GM12874 (cell line): Measurements from ENCODE around the gene PFDN2.

ENCODE experiments used
- TF ChIP-seq, protein P1 (sequence below): IDR thresholded peaks from 2 replicates; pipeline ENCODE4 v1.5.1; 2011; ENCODE audit warnings: low read depth, mild to moderate bottlenecking, control low read depth, low read length, moderate library complexity; ENCODE audit not compliant: insufficient read depth

Gene PFDN2

GRCh38 chr1:161133220-161133740 lies 15.4 kb upstream of the PFDN2 start:
- TF ChIP-seq, protein P1, sequence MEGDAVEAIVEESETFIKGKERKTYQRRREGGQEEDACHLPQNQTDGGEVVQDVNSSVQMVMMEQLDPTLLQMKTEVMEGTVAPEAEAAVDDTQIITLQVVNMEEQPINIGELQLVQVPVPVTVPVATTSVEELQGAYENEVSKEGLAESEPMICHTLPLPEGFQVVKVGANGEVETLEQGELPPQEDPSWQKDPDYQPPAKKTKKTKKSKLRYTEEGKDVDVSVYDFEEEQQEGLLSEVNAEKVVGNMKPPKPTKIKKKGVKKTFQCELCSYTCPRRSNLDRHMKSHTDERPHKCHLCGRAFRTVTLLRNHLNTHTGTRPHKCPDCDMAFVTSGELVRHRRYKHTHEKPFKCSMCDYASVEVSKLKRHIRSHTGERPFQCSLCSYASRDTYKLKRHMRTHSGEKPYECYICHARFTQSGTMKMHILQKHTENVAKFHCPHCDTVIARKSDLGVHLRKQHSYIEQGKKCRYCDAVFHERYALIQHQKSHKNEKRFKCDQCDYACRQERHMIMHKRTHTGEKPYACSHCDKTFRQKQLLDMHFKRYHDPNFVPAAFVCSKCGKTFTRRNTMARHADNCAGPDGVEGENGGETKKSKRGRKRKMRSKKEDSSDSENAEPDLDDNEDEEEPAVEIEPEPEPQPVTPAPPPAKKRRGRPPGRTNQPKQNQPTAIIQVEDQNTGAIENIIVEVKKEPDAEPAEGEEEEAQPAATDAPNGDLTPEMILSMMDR = no peak

- TF ChIP-seq, protein P1 = no peak
Measured at GRCh38 chr1:161132410-161133219, 14.8 kb upstream of the PFDN2 start, which contains the start of gene DEDD. Gene DEDD (minus strand): TSS chr1:161132667. CDS start chr1:161124462, 8,205 bp downstream.

DNA sequence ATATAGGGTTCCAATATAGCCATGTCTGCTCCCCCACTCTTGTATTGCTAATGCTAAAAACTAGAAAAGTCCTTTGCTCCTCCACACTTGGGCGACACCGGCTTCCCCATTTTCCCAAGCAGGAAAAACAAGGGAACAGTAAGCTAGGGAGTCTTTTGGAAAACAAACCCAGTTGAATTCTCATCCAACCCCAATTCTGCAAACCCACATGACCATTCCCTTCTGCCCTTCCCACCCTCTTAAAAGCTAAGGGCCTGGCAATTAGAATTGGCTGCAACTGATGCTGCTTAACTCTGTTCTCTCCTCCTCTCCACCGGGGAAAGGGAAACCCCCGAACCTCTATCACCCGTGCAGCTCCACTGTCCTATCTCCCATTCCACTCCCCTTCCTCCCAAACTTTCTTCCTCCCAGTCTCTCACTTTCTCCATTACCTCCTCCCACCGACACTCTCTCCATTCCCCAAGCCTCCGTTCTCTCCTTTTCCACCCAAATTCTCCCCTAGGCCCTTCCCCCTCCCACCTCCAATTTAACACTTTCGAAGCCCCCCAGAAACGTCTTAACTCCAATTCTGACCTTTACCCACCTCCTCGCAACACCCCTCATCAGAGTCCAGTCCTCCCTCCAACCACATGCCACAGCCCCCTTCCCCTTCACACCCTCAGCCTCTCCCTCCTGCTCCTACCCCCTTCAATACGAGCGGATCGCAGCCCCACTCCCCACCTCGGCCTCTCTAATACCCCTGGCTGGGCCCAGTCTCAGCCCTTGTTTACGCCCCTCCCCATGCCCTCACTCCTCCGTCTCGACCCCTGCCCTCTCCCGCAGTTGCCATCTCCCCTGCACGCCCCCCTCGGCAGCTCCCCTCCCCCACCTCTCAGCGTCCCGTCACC lies 13.9 kb upstream of the PFDN2 start:
- TF ChIP-seq, protein P1 = no peak

DNA sequence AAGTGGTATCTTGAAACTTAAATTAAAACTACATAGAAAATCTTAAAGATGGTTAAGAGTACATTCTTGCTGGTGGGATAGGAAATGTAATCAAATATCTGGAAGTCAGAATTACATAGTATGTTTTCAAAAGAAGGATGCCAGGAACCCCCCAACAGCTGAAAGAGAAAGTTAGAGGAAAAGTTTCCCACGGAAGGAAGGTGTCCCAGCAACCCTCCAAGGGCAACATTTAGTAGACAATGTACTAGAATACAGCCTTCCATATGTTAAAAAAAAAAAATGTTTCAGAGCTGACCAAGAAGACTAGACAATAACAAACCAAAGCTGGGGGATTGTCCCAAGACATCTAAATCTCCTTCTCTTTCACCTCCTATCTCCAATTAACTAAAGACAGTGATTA lies 12.4 kb upstream of the PFDN2 start:
- TF ChIP-seq, protein P1 = no peak

DNA sequence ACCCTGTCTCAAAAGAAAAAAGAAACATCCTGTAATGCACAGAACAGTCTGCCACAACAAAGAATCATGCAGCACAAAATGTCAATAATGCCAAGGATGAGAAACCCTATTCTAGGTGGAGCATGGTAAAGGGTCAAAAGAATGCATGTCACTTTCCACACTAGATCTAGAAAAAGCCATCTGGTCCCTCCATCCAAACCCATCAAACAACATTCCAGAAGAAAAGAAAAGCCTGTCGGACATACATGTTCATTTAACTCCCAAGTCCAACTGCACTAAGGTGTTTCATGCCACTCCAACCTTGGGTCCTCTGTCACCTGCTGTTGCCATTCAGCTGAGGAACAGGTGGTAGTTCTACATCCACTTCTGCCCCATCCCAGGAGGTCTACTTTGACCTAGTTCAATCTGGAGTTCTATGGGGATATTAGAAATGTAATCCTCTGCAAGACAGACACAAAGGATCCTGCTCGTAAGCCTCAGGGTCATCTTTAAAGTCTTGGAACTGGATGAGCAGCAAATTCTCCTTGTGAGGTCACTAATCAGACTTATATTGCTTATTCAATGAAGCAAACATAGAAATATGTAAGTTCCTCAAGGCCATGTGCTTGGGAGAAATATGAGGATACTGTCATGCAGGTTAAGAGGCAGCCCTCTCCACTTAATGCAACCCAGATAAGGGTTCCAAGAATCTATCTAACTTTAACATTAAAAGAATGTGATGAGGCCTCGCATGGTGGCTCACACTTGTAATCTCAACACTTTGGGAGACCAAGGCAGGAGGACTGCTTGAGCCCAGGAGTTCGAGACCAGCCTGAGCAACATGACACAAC lies 11.0 kb upstream of the PFDN2 start:
- TF ChIP-seq, protein P1 = no peak

GRCh38 chr1:161127649-161128048 lies 9.8 kb upstream of the PFDN2 start:
- TF ChIP-seq, protein P1 = no peak
